GM21447 (cell line): ENCODE measurements around the gene EFS.
"Not testable (repeated sequence)": the region's sequence is repeated elsewhere in the genome, so short reads cannot be mapped to it uniquely, and the experiment has no call there.

Source experiments
- ATAC-seq: cut with Tn5 transposase; IDR thresholded peaks from one replicate; pipeline ENCODE4 v1.9.1; 2021; ENCODE audit not compliant: unreplicated experiment

Gene EFS

GRCh38 chr14:23365036-23365731 lies at the start of gene EFS:
TSS of gene EFS (minus strand) at chr14:23365172. CDS start at chr14:23365025, 147 bp downstream.
- no peak for ATAC-seq

- no peak for ATAC-seq
These were observed 49.3 kb upstream of the EFS start for GRCh38 chr14:23414254-23414653.

GRCh38 chr14:23413681-23414080 lies 48.7 kb upstream of the EFS start:
- no peak for ATAC-seq

- ATAC-seq, result no peak
These were observed 46.9 kb upstream of the EFS start for GRCh38 chr14:23411563-23412525.

GRCh38 chr14:23409966-23410635 lies 45.1 kb upstream of the EFS start:
- ATAC-seq, result no peak

GRCh38 chr14:23409475-23409874 lies 44.5 kb upstream of the EFS start:
- ATAC-seq, result no peak

GRCh38 chr14:23408307-23408630 lies 43.3 kb upstream of the EFS start:
- no peak for ATAC-seq

- ATAC-seq, result no peak
These were observed 42.7 kb upstream of the EFS start, which contains the start of gene MYH6 for GRCh38 chr14:23407516-23408306. TSS of gene MYH6 (minus strand) at chr14:23408273. CDS start at chr14:23407223, 1,050 bp downstream.

GRCh38 chr14:23406725-23407355 lies 41.9 kb upstream of the EFS start:
- no peak for ATAC-seq

GRCh38 chr14:23406244-23406643 lies 41.3 kb upstream of the EFS start:
- no peak for ATAC-seq

GRCh38 chr14:23405516-23406025 lies 40.6 kb upstream of the EFS start:
- no peak for ATAC-seq

GRCh38 chr14:23405096-23405495 lies 40.1 kb upstream of the EFS start:
- no peak for ATAC-seq

- ATAC-seq, result no peak
These were observed 39.4 kb upstream of the EFS start for GRCh38 chr14:23404331-23404900.

GRCh38 chr14:23403908-23404307 lies 38.9 kb upstream of the EFS start:
- ATAC-seq, result no peak

- no peak for ATAC-seq
These were observed 38.1 kb upstream of the EFS start for GRCh38 chr14:23403139-23403438.

GRCh38 chr14:23402296-23403138 lies 37.5 kb upstream of the EFS start:
- no peak for ATAC-seq

- ATAC-seq, result no peak
These were observed 36.3 kb upstream of the EFS start for GRCh38 chr14:23401291-23401690.

GRCh38 chr14:23400496-23401149 lies 35.7 kb upstream of the EFS start:
- ATAC-seq, result not testable (repeated sequence)

- ATAC-seq, result no peak
These were observed 34.6 kb upstream of the EFS start for GRCh38 chr14:23399591-23399990.
